ENCODE results near the gene PRR7.

PRR7 gene

GRCh38 chr5:177430972-177431316, 15.7 kb upstream of the PRR7 start:
- Histone ChIP-seq H3K27me3 (replicated peaks; ENCODE audit: control insufficient read depth, insufficient read depth, low read length, poor library complexity, severe bottlenecking) (no peaks in the 10 kb centered on the region), H3K9me3 (ENCODE audit: control insufficient read depth, low read length) (no peaks in the 10 kb centered on the region), H3K4me3 (ENCODE audit: insufficient read depth, low read depth, low read length, poor library complexity, severe bottlenecking) (peak overlapping the region; percentile 26), H3K36me3 (ENCODE audit: control insufficient read depth, insufficient read depth, low read length) (peaks cover 41% of the 10 kb centered on the region), H3K4me1 (ENCODE audit: control insufficient read depth, insufficient read depth, low read length, poor library complexity, severe bottlenecking) (peaks cover 92% of the 10 kb centered on the region), H3K27ac (ENCODE audit: insufficient read depth, low read length, poor library complexity, severe bottlenecking) (peak overlapping the region; percentile 78)
- DNase-seq = no peak

- no peaks in the 10 kb centered on the region for H3K9me3 ChIP-seq (ENCODE audit: control insufficient read depth, low read length)
- H3K4me3 ChIP-seq (ENCODE audit: insufficient read depth, low read depth, low read length, poor library complexity, severe bottlenecking) = peak overlapping the region; percentile 37
- H3K36me3 ChIP-seq (ENCODE audit: control insufficient read depth, insufficient read depth, low read length) = peaks cover 47% of the 10 kb centered on the region
- H3K4me1 ChIP-seq (ENCODE audit: control insufficient read depth, insufficient read depth, low read length, poor library complexity, severe bottlenecking) = peaks cover 96% of the 10 kb centered on the region
- DNase-seq = peak; percentile 68 to 74 (median 72)
- H3K27ac ChIP-seq (ENCODE audit: insufficient read depth, low read length, poor library complexity, severe bottlenecking) = peak overlapping the region; percentile 78
- no peaks in the 10 kb centered on the region for H3K27me3 ChIP-seq (replicated peaks; ENCODE audit: control insufficient read depth, insufficient read depth, low read length, poor library complexity, severe bottlenecking)
These were observed 15.1 kb upstream of the PRR7 start for GRCh38 chr5:177431317-177432142.

GRCh38 chr5:177432143-177432838, 14.3 kb upstream of the PRR7 start:
- Histone ChIP-seq H3K36me3 (ENCODE audit: control insufficient read depth, insufficient read depth, low read length) (peaks cover 55% of the 10 kb centered on the region), H3K4me1 (ENCODE audit: control insufficient read depth, insufficient read depth, low read length, poor library complexity, severe bottlenecking) (peaks cover 97% of the 10 kb centered on the region), H3K4me3 (ENCODE audit: insufficient read depth, low read depth, low read length, poor library complexity, severe bottlenecking) (peak overlapping the region; percentile 37), H3K27me3 (replicated peaks; ENCODE audit: control insufficient read depth, insufficient read depth, low read length, poor library complexity, severe bottlenecking) (no peaks in the 10 kb centered on the region), H3K27ac (ENCODE audit: insufficient read depth, low read length, poor library complexity, severe bottlenecking) (peak overlapping the region; percentile 78), H3K9me3 (ENCODE audit: control insufficient read depth, low read length) (no peaks in the 10 kb centered on the region)
- no peak for DNase-seq

- no peak for DNase-seq
- Histone ChIP-seq H3K4me3 (ENCODE audit: insufficient read depth, low read depth, low read length, poor library complexity, severe bottlenecking) (peak overlapping the region; percentile 37), H3K9me3 (ENCODE audit: control insufficient read depth, low read length) (no peaks in the 10 kb centered on the region), H3K27ac (ENCODE audit: insufficient read depth, low read length, poor library complexity, severe bottlenecking) (peak overlapping the region; percentile 78), H3K36me3 (ENCODE audit: control insufficient read depth, insufficient read depth, low read length) (peaks cover 61% of the 10 kb centered on the region), H3K4me1 (ENCODE audit: control insufficient read depth, insufficient read depth, low read length, poor library complexity, severe bottlenecking) (peaks cover 92% of the 10 kb centered on the region), H3K27me3 (replicated peaks; ENCODE audit: control insufficient read depth, insufficient read depth, low read length, poor library complexity, severe bottlenecking) (no peaks in the 10 kb centered on the region)
These were observed 13.6 kb upstream of the PRR7 start for GRCh38 chr5:177432839-177433657.

GRCh38 chr5:177433658-177434217, 12.9 kb upstream of the PRR7 start:
- Histone ChIP-seq H3K27ac (ENCODE audit: insufficient read depth, low read length, poor library complexity, severe bottlenecking) (peak overlapping the region; percentile 78), H3K36me3 (ENCODE audit: control insufficient read depth, insufficient read depth, low read length) (peaks cover 68% of the 10 kb centered on the region), H3K9me3 (ENCODE audit: control insufficient read depth, low read length) (no peaks in the 10 kb centered on the region), H3K4me1 (ENCODE audit: control insufficient read depth, insufficient read depth, low read length, poor library complexity, severe bottlenecking) (peaks cover 92% of the 10 kb centered on the region), H3K27me3 (replicated peaks; ENCODE audit: control insufficient read depth, insufficient read depth, low read length, poor library complexity, severe bottlenecking) (no peaks in the 10 kb centered on the region), H3K4me3 (ENCODE audit: insufficient read depth, low read depth, low read length, poor library complexity, severe bottlenecking) (peak overlapping the region; percentile 3)
- DNase-seq = no peak

GRCh38 chr5:177434437-177434836, 12.2 kb upstream of the PRR7 start:
- no peaks in the 10 kb centered on the region for H3K27me3 ChIP-seq (replicated peaks; ENCODE audit: control insufficient read depth, insufficient read depth, low read length, poor library complexity, severe bottlenecking)
- H3K9me3 ChIP-seq (ENCODE audit: control insufficient read depth, low read length) = no peaks in the 10 kb centered on the region
- peak overlapping the region; percentile 3 for H3K4me3 ChIP-seq (ENCODE audit: insufficient read depth, low read depth, low read length, poor library complexity, severe bottlenecking)
- H3K27ac ChIP-seq (ENCODE audit: insufficient read depth, low read length, poor library complexity, severe bottlenecking) = peak overlapping the region; percentile 78
- H3K36me3 ChIP-seq (ENCODE audit: control insufficient read depth, insufficient read depth, low read length) = peaks cover 70% of the 10 kb centered on the region
- DNase-seq = peak in 1 of 3 donors; percentile 49
- H3K4me1 ChIP-seq (ENCODE audit: control insufficient read depth, insufficient read depth, low read length, poor library complexity, severe bottlenecking) = peaks cover 90% of the 10 kb centered on the region

- Histone ChIP-seq H3K27me3 (replicated peaks; ENCODE audit: control insufficient read depth, insufficient read depth, low read length, poor library complexity, severe bottlenecking) (no peaks in the 10 kb centered on the region), H3K27ac (ENCODE audit: insufficient read depth, low read length, poor library complexity, severe bottlenecking) (peak overlapping the region; percentile 78), H3K4me3 (ENCODE audit: insufficient read depth, low read depth, low read length, poor library complexity, severe bottlenecking) (no peak overlapping the region), H3K9me3 (ENCODE audit: control insufficient read depth, low read length) (no peaks in the 10 kb centered on the region), H3K36me3 (ENCODE audit: control insufficient read depth, insufficient read depth, low read length) (peaks cover 72% of the 10 kb centered on the region), H3K4me1 (ENCODE audit: control insufficient read depth, insufficient read depth, low read length, poor library complexity, severe bottlenecking) (peaks cover 90% of the 10 kb centered on the region)
- no peak for DNase-seq
These were observed 11.5 kb upstream of the PRR7 start for GRCh38 chr5:177434942-177435738.

GRCh38 chr5:177435847-177436536, 10.6 kb upstream of the PRR7 start:
- H3K4me1 ChIP-seq (ENCODE audit: control insufficient read depth, insufficient read depth, low read length, poor library complexity, severe bottlenecking) = peaks cover 89% of the 10 kb centered on the region
- H3K9me3 ChIP-seq (ENCODE audit: control insufficient read depth, low read length) = no peaks in the 10 kb centered on the region
- peaks cover 78% of the 10 kb centered on the region for H3K36me3 ChIP-seq (ENCODE audit: control insufficient read depth, insufficient read depth, low read length)
- no peak overlapping the region for H3K4me3 ChIP-seq (ENCODE audit: insufficient read depth, low read depth, low read length, poor library complexity, severe bottlenecking)
- peak overlapping the region; percentile 46 for H3K27ac ChIP-seq (ENCODE audit: insufficient read depth, low read length, poor library complexity, severe bottlenecking)
- H3K27me3 ChIP-seq (replicated peaks; ENCODE audit: control insufficient read depth, insufficient read depth, low read length, poor library complexity, severe bottlenecking) = no peaks in the 10 kb centered on the region
- no peak for DNase-seq

- Histone ChIP-seq H3K36me3 (ENCODE audit: control insufficient read depth, insufficient read depth, low read length) (peaks cover 88% of the 10 kb centered on the region), H3K4me1 (ENCODE audit: control insufficient read depth, insufficient read depth, low read length, poor library complexity, severe bottlenecking) (peaks cover 80% of the 10 kb centered on the region), H3K27ac (ENCODE audit: insufficient read depth, low read length, poor library complexity, severe bottlenecking) (peak overlapping the region; percentile 46), H3K27me3 (replicated peaks; ENCODE audit: control insufficient read depth, insufficient read depth, low read length, poor library complexity, severe bottlenecking) (no peaks in the 10 kb centered on the region), H3K4me3 (ENCODE audit: insufficient read depth, low read depth, low read length, poor library complexity, severe bottlenecking) (no peak overlapping the region), H3K9me3 (ENCODE audit: control insufficient read depth, low read length) (no peaks in the 10 kb centered on the region)
- DNase-seq = no peak
These were observed 9.0 kb upstream of the PRR7 start for GRCh38 chr5:177437623-177438022.

All from effector memory CD4-positive, alpha-beta T cell (primary cell).